HCT116 (cell line): ENCODE results near the gene MEGF6. TPM values are rescaled to one million over a fixed set of nuclear protein-coding genes. Genes with fewer than 3 reads are reported as not detected.

ENCODE experiments used
- ATAC-seq: fragments of 200-7000 bp; cut with Tn5 transposase; 2 replicates; pipeline ENCODE4 v1.9.1; 2020; ENCODE audit warnings: mild to moderate bottlenecking, moderate library complexity
- BruUV-seq: library from RNA; stranded (reverse); fragments of 400-500 nt; replicated peaks from 2 replicates; lab custom pipeline; 2021; lab: Mats Ljungman, UMichigan
- CTCF ChIA-PET: fragments of 300-600 bp; sonication (Branson Sonifier 250); formaldehyde crosslinking; loops from one replicate; lab custom pipeline; 2021; ENCODE audit warnings: antibody characterized with exemption; lab: Charles Lee
- POLR2A ChIA-PET: fragments of 300-600, 350-600 bp; sonication (Branson Sonifier 250); formaldehyde crosslinking; loops from one replicate; lab custom pipeline; 2021; ENCODE audit warnings: antibody characterized with exemption; lab: Charles Lee
- RAD21 ChIA-PET, 2 experiments: fragments of 300-600 bp; sonication (Branson Sonifier 250); formaldehyde crosslinking; loops; one replicate each; lab custom pipeline; 2023; ENCODE audit warnings: low total read pairs in 2 of 2; ENCODE audit not compliant: uncharacterized antibody in 2 of 2, unreplicated experiment in 2 of 2, low non-redundant PET in 1 of 2; lab: Charles Lee
- DNase-seq: peaks from one replicate; pipeline ENCODE4 v3.0.0-alpha.2; 2010; ENCODE audit warnings: low read depth, low spot score
- H2AFZ ChIP-seq: fragments of 200-600 bp; shearing (Covaris generic), sonication (generic); 2 replicates; pipeline ENCODE4 v1.6.1; 2017; ENCODE audit warnings: low read depth, mixed run types, mixed read lengths, antibody characterized with exemption, low read length; ENCODE audit not compliant: poor library complexity, severe bottlenecking
- H3K27ac ChIP-seq: 2 replicates; pipeline ENCODE4 v1.5.1; 2012; ENCODE audit warnings: low read depth, low read length
- H3K27me3 ChIP-seq: fragments of 200-600 bp; sonication (generic); 2 replicates; pipeline ENCODE4 v1.6.1; 2016; ENCODE audit warnings: mixed run types, low read length, mixed read lengths; ENCODE audit not compliant: insufficient read depth
- H3K36me3 ChIP-seq, 2 experiments: fragments of 200-500 bp in 1 of 2; fragments of 200-600 bp in 1 of 2; sonication (Bioruptor generic) in 1 of 2; sonication (generic) in 1 of 2; 2 replicates each; pipeline versions ENCODE4 v1.5.1 to v1.6.1; 2014 to 2016; ENCODE audit warnings: low read length in 2 of 2, inconsistent platforms in 1 of 2, mixed read lengths in 1 of 2, mixed run types in 1 of 2; ENCODE audit not compliant: insufficient read depth in 2 of 2, control insufficient read depth in 1 of 2
- H3K4me1 ChIP-seq, 2 experiments: fragments of 200-600 bp in 1 of 2; sonication (generic) in 1 of 2; 2 replicates each; pipeline versions ENCODE4 v1.5.1 to v1.6.1; 2012 to 2017; ENCODE audit warnings: low read length in 2 of 2, inconsistent platforms in 1 of 2, mild to moderate bottlenecking in 1 of 2, mixed read lengths in 1 of 2, mixed run types in 1 of 2, moderate library complexity in 1 of 2; ENCODE audit not compliant: insufficient read depth in 2 of 2, control insufficient read depth in 1 of 2
- H3K4me2 ChIP-seq: fragments of 200-600 bp; sonication (generic); 2 replicates; pipeline ENCODE4 v1.6.1; 2017; ENCODE audit warnings: mixed run types, low read length, mixed read lengths
- H3K4me3 ChIP-seq, 2 experiments: fragments of 200-600 bp in 1 of 2; sonication (generic) in 1 of 2; replicated peaks in 1 of 2; 2 replicates each; pipeline ENCODE4 v1.5.1; 2011 to 2016; ENCODE audit warnings: low read length in 2 of 2, control low read depth in 1 of 2, low read depth in 1 of 2, mild to moderate bottlenecking in 1 of 2, mixed read lengths in 1 of 2, mixed run types in 1 of 2
- H3K79me2 ChIP-seq: fragments of 200-600 bp; sonication (generic); 2 replicates; pipeline ENCODE4 v1.6.1; 2017; ENCODE audit warnings: mild to moderate bottlenecking, mixed run types, low read length, moderate library complexity, mixed read lengths; ENCODE audit not compliant: insufficient read depth
- H3K9ac ChIP-seq: fragments of 200-600 bp; sonication (generic); 2 replicates; pipeline ENCODE4 v1.6.1; 2016; ENCODE audit warnings: low read length, mixed read lengths
- H3K9me2 ChIP-seq: fragments of 200-600 bp; sonication (generic), shearing (Covaris generic); 2 replicates; pipeline ENCODE4 v1.6.1; 2017; ENCODE audit warnings: mixed run types, mild to moderate bottlenecking, moderate library complexity; ENCODE audit not compliant: insufficient read depth
- H3K9me3 ChIP-seq, 2 experiments: fragments of 200-500 bp in 1 of 2; fragments of 200-600 bp in 1 of 2; sonication (Bioruptor generic) in 1 of 2; sonication (generic) in 1 of 2; 2 replicates each; pipeline ENCODE4 v1.6.1; 2014 to 2017; ENCODE audit warnings: low read length in 2 of 2, mixed read lengths in 2 of 2, inconsistent platforms in 1 of 2, low read depth in 1 of 2, mild to moderate bottlenecking in 1 of 2, mixed run types in 1 of 2, moderate library complexity in 1 of 2; ENCODE audit not compliant: control insufficient read depth in 1 of 2, insufficient read depth in 1 of 2
- H4K20me1 ChIP-seq: fragments of 200-600 bp; sonication (generic), shearing (Covaris generic); 2 replicates; pipeline ENCODE4 v1.6.1; 2017; ENCODE audit warnings: mixed run types, mild to moderate bottlenecking, moderate library complexity; ENCODE audit not compliant: insufficient read depth
- CTCF ChIP-seq, 3 experiments: fragments of 200-600 bp in 1 of 3; sonication (generic) in 1 of 3; IDR thresholded peaks in 2 of 3; conservative IDR thresholded peaks in 1 of 3; 2 replicates each; pipeline ENCODE4 v1.5.1; 2012 to 2017; ENCODE audit warnings: low read depth in 2 of 3, low read length in 2 of 3, antibody characterized with exemption in 1 of 3, borderline replicate concordance in 1 of 3, control low read depth in 1 of 3, mild to moderate bottlenecking in 1 of 3, mixed read lengths in 1 of 3, mixed run types in 1 of 3, moderate library complexity in 1 of 3; ENCODE audit not compliant: insufficient read depth in 1 of 3
- EZH2phosphoT487 ChIP-seq: fragments of 200-600 bp; IDR thresholded peaks from 2 replicates; pipeline ENCODE4 v1.6.1; 2018; ENCODE audit warnings: antibody characterized with exemption, borderline replicate concordance
- JUND ChIP-seq: IDR thresholded peaks from 2 replicates; pipeline ENCODE4 v1.6.1; 2012
- POLR2AphosphoS5 ChIP-seq: IDR thresholded peaks from 2 replicates; pipeline ENCODE4 v1.6.1; 2011; ENCODE audit warnings: mild to moderate bottlenecking, low read depth, low read length, moderate library complexity
- RAD21 ChIP-seq: IDR thresholded peaks from 2 replicates; pipeline ENCODE4 v1.6.1; 2012; ENCODE audit warnings: low read depth, mild to moderate bottlenecking
- SIN3A ChIP-seq: IDR thresholded peaks from 2 replicates; pipeline ENCODE4 v1.6.1; 2012; ENCODE audit warnings: low read depth
- ZBTB33 ChIP-seq: IDR thresholded peaks from 2 replicates; pipeline ENCODE4 v1.6.1; 2011; ENCODE audit warnings: mild to moderate bottlenecking, low read length, moderate library complexity; ENCODE audit not compliant: insufficient replicate concordance; ENCODE audit errors: extremely low read depth
- ZFX ChIP-seq: fragments of 450-650 bp; IDR thresholded peaks from 2 replicates; pipeline ENCODE4 v1.6.1; 2017
- intact Hi-C: fragments of 100-400 bp; cut with micrococcal nuclease; formaldehyde crosslinking; loops from 2 replicates; pipeline ENCODE4 v1.10.0; 2022
- total RNA-seq: library from RNA; stranded (reverse); gene quantifications from one replicate; pipeline ENCODE4 v1.2.1, GENCODE V29; 2021; ENCODE audit not compliant: unreplicated experiment

Gene MEGF6
- total RNA-seq, 1 experiment from 2014 or later: 47.6 TPM

DNA sequence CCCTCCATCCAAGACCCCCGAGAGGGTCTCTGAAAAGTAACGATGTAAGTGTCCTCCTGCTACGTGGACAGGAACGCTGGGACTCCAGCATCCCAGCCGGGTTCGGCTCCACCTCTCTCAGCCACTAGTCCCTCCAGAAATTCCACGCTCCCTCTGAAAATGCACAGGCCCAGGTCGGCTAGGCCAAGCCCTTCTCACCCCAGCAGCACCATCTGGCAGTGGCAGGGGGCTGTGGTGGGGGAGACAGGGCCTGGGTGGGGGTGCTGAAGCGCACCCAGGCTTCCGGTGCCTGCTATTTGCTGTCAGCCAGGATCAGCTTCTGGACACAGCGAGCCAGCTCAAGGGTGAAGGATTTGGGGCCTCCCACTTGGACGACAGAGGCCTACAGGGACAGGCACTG, 83.5 kb downstream of the MEGF6 start:
- TF ChIP-seq SIN3A (no peak), ZBTB33 (no peak), ZFX (no peak)
- Histone ChIP-seq H3K36me3 (no peaks in the 10 kb centered on the region), H3K9me2 (no peaks in the 10 kb centered on the region), H3K9me3 (no peaks in the 10 kb centered on the region), H3K79me2 (no peaks in the 10 kb centered on the region), H2AFZ (no peak overlapping the region), H3K27me3 (no peaks in the 10 kb centered on the region), H3K4me3 (no peak overlapping the region), H3K27ac (no peak overlapping the region), H4K20me1 (no peaks in the 10 kb centered on the region), H3K4me2 (no peak overlapping the region), H3K4me1 (peaks cover 13 to 22% of the 10 kb centered on the region in 2 experiments), H3K9ac (no peak overlapping the region)
- intact Hi-C loops: no loop called here
- no TSS peak for BruUV-seq
- ChIA-PET RAD21 (no interaction called here), CTCF (no interaction called here), POLR2A (no interaction called here)
- DNase-seq: no peak
- ATAC-seq: no peak

DNA sequence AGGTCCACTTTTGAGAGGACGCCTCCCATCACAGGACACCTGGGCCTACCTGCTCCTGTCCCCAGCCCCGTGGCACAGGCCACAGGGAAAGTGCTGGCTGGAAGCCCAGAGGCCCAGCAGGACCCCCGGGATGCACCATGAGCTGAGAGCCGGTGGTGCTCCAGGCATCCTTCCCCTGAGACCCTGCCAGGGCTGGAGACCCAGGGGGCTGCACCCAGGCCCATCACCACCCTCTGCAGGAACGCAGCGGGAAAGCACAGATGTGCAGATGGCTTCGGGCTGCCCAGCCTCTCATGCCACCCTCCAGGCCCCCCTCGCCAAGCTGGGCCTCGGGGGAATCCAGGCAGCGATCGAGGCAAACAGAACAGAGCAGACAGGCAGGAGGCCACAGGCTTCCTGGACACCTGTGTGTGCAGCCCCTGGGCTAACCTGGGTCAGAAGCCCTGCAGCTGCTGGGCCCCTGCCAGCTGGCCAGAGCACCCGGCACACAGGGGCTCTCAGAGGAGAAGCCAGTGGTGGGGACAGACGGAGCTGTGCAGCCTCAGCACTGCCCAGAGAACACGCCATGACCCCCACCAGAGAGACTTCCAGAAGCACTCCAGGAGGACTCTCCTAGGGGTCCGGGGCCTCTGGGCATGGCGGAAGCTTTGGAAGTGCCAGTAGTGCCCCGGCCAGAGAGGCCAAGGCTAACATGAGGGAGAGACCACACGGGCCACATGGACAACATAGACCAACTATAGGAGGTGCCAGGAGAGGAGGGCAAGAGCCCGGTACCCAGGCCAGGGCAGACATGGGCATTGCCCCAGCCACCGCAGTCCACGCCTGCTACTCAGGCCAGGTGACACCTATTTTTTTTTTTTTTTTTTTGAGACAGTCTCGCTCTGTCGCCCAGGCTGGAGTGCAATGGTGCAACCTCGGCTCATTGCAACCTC, 85.5 kb downstream of the MEGF6 start:
- ChIA-PET CTCF (interaction anchor here (1.3 kb wide), 1 partner anchor 35 kb away, joined by 3 read pairs; no protein-coding TSS in a partner anchor), POLR2A (no interaction called here), RAD21 (no interaction called here)
- Histone ChIP-seq H3K79me2 (no peaks in the 10 kb centered on the region), H3K27me3 (no peaks in the 10 kb centered on the region), H3K4me1 (peaks cover 10 to 12% of the 10 kb centered on the region in 2 experiments), H3K4me3 (no peak overlapping the region), H3K27ac (no peak overlapping the region), H3K9me2 (no peaks in the 10 kb centered on the region), H3K36me3 (no peaks in the 10 kb centered on the region), H3K9ac (no peak overlapping the region), H2AFZ (no peak overlapping the region), H4K20me1 (no peaks in the 10 kb centered on the region), H3K4me2 (no peak overlapping the region), H3K9me3 (no peaks in the 10 kb centered on the region)
- BruUV-seq: no TSS peak
- no peak for TF ChIP-seq JUND
- TF ChIP-seq POLR2AphosphoS5: no peak
- no peak for TF ChIP-seq RAD21
- no peak for TF ChIP-seq CTCF (IDR thresholded peaks at IDR 0.05 in 2 of 3, conservative IDR thresholded peaks at IDR 0.05 in 1 of 3; ENCODE audit: borderline replicate concordance in 1 of 3, insufficient read depth in 1 of 3, low read depth in 2 of 3, low read length in 2 of 3)
- TF ChIP-seq EZH2phosphoT487: no peak
- DNase-seq (no peak), ATAC-seq (no peak)
- intact Hi-C loops: no loop called here
